NCI-H1694 treated with DMSO at 0.1 percent for 48 hours (cell line): ENCODE results near the gene ARHGAP8.
"Not testable (repeated sequence)": the region's sequence is repeated elsewhere in the genome, so short reads cannot be mapped to it uniquely, and the experiment has no call there.

Experiments used
- DNase-seq: peaks from one replicate; lab custom pipeline; 2025; lab: John Stamatoyannopoulos, UW

ARHGAP8 gene

DNA sequence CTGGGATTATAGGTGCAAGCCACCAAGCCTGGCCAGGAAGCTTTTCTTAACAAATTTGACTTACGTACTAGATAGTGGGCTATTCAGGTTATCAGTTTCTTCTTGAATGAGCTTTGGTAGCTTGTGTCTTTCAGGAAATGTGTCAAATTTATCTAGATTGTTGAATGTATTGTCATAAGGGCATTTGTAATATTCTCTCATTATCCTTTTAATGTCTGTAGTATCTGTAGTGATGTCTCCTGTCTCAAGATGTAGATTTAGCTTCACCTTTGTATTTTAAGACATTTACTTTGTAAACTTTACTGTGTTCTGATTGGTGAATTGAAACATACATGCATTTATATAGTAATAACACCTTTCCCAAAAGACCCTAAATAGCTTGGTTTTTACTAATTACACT is 20.7 kb downstream of the ARHGAP8 start:
- no peak for DNase-seq

DNA sequence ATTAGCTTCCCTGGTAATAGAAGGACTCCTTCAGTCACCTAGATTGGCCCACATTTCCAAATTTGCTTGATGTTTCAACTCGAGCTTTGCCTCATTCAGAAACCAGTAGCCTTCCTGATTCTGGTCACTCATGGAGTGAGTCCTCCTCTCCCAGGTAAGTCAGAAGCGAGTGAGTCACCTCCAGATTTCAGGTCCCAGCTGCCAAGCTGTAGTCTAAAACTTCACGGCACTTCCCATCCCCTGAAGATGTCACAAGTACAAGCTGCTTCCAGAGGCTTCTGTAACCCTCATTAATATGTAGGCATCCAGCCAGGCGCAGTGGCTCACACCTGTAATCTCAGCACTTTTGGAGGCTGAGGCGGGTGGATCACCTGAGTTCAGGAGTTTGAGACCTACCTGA is 23.5 kb downstream of the ARHGAP8 start:
- no peak for DNase-seq

- DNase-seq, result no peak
Measured at GRCh38 chr22:44776605-44777363, 24.4 kb downstream of the ARHGAP8 start.

GRCh38 chr22:44777364-44777755 is 25.0 kb downstream of the ARHGAP8 start:
- DNase-seq, result no peak

DNA sequence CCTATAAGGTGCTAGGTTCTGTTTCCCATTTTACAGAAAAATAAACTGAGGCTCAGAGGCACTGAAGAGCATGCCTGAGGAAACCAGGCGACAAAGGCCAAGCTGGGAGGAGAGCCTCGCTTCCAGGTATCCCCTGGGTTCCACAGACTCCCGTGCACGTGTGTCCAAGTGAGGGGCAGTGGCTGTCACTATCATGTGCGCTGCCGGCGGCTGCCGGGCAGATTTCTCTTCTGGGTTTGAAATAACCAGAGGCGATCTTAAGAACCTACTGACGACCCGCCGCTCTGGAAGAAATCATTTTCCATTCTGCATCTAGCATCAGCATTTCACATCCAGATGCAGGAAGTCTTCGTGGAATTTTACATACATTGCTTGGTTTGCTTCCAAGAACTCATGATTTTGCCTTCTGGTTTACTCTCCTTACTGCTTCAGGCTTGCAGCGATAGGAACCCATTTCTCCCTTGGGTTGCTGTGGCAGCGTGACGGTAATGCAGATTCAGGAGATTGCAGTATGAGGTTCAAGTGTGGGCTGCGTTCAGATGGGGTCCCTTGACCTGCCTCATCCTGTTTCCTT is 28.6 kb downstream of the ARHGAP8 start:
- no peak for DNase-seq

GRCh38 chr22:44782363-44782963 is 30.1 kb downstream of the ARHGAP8 start:
- DNase-seq, result peak; percentile 43

DNA sequence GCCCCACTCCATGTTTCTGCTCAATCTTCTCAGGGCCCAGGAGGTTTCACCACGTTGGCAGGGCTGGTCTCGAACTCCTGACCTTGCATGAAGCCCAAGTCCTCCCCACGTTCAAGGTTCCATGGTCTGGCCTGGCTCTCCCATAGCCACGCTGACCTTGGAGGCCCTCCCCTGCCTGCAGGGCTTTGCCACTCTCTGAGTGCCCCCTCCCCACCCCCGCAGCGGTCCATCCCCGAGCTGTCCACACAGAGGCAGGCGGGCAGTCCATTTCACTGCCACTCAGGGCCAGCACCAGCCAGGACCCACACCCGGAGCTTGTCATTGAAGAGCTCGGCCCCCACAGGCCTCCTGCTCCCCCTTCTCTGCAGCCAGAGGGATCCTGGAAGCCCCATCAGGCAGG is 30.7 kb downstream of the ARHGAP8 start:
- no peak for DNase-seq

DNA sequence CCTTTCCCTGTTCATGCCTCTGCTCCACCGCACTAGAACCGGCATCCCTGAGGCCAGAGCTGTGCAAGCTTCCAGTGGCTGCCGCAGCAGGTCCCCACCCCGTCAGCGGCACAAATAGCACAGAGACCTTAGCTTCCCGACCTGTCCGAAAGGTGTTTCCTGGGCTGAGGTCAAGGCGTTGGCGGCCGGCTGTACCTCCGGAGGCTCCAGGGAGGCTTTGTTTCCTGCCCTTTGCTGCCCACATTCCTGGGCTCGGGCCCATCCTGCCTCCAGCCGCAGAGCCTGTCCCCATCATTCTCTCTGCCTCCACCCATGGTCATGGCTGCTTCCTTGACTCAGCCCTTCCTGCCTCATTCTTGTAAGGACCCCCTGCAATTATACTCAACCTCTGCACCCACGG is 31.2 kb downstream of the ARHGAP8 start:
- no peak for DNase-seq

DNA sequence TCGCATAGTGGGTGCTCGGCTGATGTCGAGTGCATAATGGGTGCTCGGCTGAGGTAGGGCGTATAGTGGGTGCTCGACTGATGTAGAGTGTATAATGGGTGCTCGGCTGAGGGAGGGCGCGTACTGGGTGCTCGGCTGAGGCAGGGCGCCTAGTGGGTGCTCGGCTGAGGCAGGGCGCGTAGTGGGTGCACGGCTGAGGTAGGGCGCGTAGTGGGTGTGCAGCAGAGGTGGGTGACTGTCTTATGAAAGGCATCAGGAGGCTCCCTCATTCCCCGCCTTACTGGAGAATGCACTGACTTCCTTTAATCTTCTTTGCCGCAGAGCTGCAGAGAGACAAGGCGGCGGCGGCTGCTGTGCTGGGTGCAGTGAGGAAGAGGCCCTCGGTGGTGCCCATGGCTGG is 33.8 kb downstream of the ARHGAP8 start:
- no peak for DNase-seq

DNA sequence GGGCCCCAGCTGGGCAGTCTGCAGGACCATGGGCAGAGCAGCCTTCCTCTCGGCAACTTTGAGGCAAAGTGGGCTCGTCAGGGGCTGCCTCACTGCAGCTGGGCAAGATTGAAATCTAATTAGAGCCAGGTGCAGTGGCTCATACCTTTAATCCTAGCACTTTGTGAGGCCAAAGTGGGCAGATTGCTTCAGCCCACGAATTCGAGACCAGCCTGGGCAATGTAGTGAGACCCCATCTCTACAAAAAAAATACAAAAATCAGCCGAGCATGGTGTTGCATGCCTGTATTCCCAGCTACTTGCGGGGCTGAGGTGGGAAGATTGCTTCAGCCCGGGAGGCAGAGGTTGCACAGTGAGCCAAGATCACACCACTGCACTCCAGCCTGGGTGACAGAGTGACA is 34.2 kb downstream of the ARHGAP8 start:
- no peak for DNase-seq

DNA sequence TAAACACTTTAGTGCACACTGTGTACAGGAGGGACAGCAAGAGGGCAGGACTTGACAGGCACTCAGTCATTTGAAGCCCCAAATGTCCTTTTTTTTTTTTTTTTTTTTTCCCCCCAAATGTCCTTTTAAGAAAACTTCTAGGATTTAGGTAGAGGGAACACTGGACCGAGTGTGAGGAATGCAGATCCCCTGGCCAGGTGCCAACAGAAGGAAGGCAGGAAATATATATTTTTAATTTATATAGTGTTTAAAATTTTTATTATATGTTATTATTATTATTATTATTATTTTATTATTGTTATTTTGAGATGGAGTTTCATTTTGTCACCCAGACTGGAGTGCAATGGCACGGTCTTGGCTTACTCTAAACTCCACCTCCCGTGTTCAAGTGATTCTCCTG is 35.5 kb downstream of the ARHGAP8 start:
- no peak for DNase-seq

- DNase-seq, result no peak
Measured at GRCh38 chr22:44793106-44793505, 40.7 kb downstream of the ARHGAP8 start.

DNA sequence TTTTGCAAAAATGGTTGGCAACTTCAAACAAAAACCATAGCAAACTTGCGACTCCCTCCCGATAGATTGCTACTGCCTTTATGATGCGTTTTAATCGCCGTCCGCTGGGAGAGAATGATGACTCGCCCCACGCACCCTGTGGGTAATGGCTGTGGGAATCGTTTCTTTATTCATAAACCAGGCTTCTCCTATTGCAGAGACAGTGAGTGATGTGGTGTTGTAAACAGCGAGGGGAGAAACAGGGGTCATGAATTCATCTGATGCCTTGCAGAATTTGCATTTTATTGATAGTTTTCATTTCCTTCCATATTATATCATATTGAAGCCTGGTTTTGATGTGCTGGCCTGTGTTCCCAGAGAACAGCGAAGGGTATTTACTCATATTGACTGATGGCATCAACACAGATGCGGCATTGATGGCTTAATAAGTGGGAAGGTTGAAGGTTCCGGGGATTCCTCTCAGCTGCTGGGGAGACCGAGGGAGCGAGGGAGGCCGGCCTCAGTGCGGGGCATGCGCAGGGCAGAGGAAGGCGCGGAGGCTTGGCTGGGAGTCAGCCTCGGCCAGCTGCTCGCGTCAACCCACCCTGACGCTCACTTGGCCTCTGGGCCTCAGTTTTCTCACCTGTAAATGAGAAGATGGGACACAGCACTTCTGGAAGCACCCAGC is 41.3 kb downstream of the ARHGAP8 start:
- no peak for DNase-seq

DNA sequence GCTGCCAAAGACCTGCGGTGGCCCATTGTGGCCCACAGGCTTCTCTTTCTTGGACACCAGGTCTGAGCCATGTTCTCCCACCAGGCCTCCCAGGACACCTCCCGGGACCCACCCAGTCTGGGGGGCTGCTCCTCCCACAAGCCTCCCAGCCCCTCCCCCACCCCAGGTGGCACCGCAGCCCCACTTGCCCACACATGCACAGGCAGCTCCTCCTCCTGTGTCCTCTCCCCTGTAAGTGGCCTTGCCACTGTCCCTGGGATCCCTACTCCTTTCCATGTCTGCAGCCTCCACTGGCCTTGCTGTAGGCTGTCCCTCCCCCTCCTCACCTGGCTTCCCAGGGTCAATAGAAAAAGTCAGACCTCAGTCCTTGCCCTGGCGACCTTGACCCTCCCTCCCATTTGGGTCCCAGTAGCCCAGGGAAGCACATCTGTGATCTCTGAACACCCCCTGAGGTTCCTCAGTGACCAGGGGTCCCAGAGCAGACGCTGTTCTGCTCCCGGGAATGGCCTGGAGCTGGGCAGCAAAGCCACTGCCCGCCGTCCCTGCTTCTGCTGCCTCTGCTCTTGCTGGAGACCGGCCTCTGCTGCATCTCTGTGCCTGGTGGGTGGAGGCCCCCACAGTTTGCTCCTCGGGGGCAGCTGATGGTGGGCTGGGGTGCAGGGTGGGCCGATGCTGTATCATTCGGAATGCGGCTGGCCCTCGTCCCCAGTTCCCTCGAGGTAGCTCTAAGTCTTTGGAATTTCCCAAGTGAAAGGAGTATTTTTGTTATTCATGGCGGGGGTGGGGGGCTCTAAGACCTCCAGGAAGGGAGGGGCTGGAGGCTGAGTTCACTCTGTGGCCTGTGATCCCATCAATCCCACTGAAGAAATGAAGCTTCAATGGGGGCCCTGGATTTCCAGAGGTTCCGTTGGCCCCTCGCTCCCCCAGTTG is 43.6 kb downstream of the ARHGAP8 start:
- DNase-seq, result no peak

DNA sequence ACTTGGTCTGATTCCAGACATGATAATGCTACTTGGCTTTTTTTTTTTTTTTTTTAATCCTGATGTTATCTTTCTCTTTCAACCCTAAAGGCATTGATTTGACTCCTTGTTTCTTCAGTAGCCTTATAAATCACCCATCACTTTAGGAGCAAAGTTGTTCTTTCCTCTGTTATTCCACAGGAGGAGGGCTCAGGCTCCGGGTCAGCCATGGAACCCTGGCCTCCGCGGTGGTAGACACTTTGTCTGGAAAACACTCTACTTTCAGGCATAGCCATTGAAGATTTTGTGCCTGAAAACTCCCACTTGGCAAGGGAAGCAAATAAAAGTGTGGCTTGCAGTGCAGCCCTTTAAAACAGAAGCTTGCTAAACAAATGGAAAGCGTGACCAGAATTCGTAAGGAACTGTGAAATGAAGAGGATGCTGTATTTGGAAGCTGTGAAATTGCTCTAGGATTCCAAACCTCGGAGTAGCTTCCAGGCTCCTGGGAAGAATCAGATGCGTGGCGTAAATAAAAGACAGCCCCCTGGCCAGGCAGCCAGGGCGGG is 44.9 kb downstream of the ARHGAP8 start:
- no peak for DNase-seq

DNA sequence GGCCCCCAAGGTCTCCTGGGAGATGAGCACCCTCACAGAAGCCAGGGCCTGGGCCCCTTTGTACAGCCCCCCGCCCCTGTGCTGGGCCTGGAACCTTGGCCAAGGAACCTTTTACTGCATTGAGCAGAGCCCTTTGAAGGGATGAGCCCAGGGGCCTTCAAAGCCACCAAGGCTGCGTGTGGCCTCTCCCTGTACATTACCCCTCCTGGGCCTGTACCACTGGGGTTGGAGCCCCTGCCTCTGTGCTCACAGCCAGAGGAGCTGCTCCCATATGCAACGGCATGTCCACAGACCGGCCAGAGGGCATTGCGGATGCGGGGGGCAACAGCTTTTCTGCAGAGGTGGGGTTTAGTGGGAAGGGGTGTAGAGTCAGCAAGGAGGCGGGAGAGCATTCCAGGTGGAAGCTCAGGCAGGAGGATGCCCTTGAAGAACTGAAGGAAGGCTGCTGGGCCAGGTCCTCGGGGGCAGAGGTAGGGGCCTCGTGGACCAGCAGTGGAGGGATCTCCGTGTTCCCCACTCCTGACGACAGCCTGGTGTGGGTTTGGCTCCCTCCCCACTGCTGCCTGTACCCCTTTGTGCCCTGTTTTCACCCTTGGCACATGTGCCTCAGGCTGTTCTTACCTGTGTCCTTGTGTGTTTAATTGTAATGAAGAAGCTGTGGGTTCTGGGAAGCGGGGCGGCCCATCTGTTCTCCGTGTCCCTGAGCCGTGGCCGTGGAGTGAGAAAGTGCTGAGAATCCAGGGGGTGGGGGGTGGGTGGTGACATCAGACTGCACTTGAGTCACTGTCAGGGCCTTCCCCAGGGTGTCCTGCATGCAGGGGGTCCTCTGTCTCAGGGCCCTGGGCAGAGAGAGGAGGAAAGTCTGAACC is 46.9 kb downstream of the ARHGAP8 start:
- no peak for DNase-seq

DNA sequence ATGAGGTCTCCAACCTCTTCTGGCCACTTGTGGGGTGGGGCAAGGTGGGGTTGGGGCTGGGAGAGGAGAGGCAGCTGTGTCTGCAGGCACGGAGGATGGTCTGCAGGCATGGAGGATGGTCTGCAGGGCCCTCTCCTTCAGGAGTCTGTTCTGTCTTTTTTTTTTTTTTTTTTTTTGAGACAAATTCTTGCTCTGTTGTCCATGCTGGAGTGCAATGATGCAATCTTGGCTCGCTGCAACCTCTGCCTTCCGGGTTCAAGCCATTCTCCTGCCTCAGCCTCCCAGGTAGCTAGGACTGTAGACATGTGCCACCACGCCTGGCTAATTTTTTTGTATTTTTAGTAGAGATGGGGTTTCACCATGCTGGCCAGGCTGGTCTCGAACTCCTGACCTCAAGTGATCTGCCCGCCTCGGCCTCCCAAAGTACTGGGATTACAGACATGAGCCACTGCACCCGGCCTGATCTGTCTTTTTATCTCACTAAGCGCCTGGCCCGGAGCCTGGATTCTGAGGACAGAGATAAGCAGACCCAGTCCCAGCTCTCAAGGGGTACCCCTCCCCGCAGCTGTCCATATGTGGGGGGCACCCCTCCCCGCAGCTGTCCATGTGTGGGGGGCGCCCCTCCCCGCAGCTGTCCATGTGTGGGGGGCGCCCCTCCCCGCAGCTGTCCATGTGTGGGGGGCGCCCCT is 47.7 kb downstream of the ARHGAP8 start:
- DNase-seq, result not testable (repeated sequence)

GRCh38 chr22:44801476-44801875 is 49.1 kb downstream of the ARHGAP8 start:
- DNase-seq, result no peak

DNA sequence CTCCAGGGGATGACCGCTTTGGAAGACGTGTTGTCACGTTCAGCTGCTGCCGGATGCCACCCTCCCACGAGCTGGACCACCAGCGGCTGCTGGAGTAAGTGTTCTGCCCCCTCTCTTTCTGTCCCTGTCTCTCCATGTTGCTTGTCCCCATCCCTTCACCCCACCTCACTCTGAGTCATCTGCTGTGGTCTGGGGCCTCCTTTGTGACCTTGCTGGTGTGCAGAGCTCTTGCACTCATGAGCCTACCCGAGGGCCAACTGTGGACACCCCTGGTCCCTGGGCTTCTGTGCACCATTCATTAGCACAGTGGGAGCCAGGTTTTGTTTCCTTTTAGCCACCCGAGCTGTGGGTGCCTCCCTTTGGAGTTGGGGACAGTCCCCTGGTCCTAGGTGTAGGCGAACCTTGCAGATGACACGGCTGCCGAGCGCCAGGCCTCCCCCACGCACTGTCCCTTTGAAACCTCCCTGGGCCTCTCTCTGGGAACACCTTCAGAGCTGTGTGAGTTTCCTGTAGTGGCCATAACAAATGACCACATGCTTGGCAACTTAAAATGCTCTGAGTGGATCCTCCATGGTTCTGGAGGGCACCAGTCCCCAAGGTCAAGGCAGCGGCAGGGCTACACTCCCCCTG is 49.8 kb downstream of the ARHGAP8 start:
- no peak for DNase-seq

GRCh38 chr22:44802956-44803355 is 50.6 kb downstream of the ARHGAP8 start:
- no peak for DNase-seq
